Measurements from ENCODE around the gene KCTD15. TPM values are rescaled to one million over a fixed set of nuclear protein-coding genes. Genes with fewer than 3 reads are reported as not detected.

The KCTD15 gene
- total RNA-seq, 1 experiment from 2014 or later: 41.5 TPM

DNA sequence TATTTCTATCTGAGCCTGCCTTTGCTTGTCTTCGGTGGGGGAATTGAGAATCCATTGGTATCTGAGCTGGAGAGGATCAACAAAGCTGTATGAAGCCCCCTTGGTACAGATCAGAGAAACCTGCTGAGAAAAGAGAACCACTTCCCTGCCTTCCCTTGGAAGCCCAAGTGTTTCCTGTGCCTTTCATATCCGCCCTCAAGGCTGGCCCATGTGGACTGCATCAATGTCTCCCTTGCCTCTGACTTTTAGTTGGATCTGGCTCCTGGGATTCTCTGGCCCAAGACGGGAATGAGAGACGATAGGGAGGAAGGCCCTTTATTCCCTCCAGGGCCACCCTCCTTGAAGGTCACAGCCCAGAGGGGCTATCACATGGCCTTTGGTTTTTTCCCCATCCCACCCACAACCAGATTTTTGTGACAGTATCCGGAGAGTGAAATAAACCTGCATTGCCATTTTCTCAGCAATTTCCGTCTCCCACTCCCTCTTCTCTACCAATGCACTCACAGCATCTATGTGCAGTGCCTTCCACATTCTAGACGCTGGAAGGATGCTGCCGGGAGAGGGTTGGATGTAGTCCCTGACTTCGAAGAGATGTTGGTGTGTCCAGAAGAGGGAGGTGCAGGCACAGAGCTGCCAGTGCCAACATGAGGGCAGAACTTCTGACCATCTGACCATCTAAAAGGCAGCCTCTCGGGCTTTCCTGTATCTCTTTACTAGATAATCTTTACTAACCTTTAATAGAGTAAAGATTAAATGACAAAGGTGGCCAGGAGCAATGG is 63.8 kb downstream of the KCTD15 start:
- no peak overlapping the region for H3K4me3 Mint-ChIP-seq
- H3K9me3 Mint-ChIP-seq: no peaks in the 10 kb centered on the region
- TF ChIP-seq ESRRA (CRISPR knock-in tag; IDR thresholded peaks at IDR 0.05; ENCODE audit: borderline replicate concordance) (no peak), RELA (CRISPR knock-in tag; IDR thresholded peaks at IDR 0.05; ENCODE audit: borderline replicate concordance) (no peak), ZNF219 (CRISPR knock-in tag; IDR thresholded peaks at IDR 0.05; ENCODE audit: borderline replicate concordance) (no peak), JUN (CRISPR knock-in tag; IDR thresholded peaks at IDR 0.05) (no peak), ZNF396 (CRISPR knock-in tag; IDR thresholded peaks at IDR 0.05; ENCODE audit: borderline replicate concordance) (no peak), SMAD4 (CRISPR knock-in tag; IDR thresholded peaks at IDR 0.05) (no peak), FOXK1 (CRISPR knock-in tag; IDR thresholded peaks at IDR 0.05) (no peak), NFE2L1 (CRISPR knock-in tag; IDR thresholded peaks at IDR 0.05) (no peak), SOX15 (CRISPR knock-in tag; IDR thresholded peaks at IDR 0.05) (no peak), ZNF532 (CRISPR knock-in tag; IDR thresholded peaks at IDR 0.05; ENCODE audit: borderline replicate concordance) (no peak)
- TF ChIP-seq, protein P1, sequence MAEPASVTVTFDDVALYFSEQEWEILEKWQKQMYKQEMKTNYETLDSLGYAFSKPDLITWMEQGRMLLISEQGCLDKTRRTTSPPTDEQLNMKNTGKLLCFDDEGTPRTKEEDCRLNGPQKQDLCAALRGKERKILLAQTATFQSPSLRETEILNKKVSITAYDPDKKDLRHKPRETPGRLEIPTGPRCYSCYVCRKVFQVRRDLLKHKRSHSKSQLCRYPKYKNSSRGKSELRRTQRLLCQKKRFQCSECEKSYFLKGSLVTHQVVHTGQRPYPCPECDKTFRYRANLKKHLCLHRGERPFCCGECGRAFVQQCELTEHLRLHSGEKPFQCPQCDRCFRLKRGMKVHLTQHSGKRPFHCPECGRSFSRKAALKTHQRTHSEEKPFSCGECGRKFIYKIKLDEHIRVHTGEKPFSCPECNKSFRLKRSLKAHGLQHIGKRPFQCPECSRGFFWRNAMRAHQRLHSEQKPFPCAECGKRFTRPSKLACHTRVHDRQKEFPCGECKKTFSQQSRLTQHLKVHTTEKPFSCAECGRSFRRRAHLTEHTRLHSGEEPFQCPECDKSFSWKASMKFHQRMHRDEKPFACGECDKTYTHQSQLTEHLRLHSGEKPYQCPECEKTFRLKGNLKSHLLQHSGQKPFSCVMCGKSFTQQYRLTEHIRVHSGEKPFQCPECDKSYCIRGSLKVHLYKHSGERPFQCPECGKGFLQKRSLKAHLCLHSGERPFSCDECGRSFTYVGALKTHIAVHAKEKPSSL (CRISPR knock-in tag; conservative IDR thresholded peaks at IDR 0.05): no peak
- TF ChIP-seq, protein P2, sequence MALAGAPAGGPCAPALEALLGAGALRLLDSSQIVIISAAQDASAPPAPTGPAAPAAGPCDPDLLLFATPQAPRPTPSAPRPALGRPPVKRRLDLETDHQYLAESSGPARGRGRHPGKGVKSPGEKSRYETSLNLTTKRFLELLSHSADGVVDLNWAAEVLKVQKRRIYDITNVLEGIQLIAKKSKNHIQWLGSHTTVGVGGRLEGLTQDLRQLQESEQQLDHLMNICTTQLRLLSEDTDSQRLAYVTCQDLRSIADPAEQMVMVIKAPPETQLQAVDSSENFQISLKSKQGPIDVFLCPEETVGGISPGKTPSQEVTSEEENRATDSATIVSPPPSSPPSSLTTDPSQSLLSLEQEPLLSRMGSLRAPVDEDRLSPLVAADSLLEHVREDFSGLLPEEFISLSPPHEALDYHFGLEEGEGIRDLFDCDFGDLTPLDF (CRISPR knock-in tag; IDR thresholded peaks at IDR 0.05): no peak
- ATAC-seq (no peak), DNase-seq (ENCODE audit: low spot score) (no peak)
- no peaks in the 10 kb centered on the region for H3K36me3 Mint-ChIP-seq
- CTCF ChIA-PET: interaction anchor here (1.0 to 1.5 kb wide), 2 partner anchors 66 to 83 kb away, joined by 3 to 4 read pairs; no protein-coding TSS in a partner anchor
- POLR2A ChIA-PET: no interaction called here
- no peaks in the 10 kb centered on the region for H3K27me3 Mint-ChIP-seq (ENCODE audit: low read depth)
- no peaks in the 10 kb centered on the region for H3K4me1 Mint-ChIP-seq
- H3K27ac Mint-ChIP-seq: no peak overlapping the region

- H3K4me1 Mint-ChIP-seq: no peaks in the 10 kb centered on the region
- POLR2A ChIA-PET: no interaction called here
- no peaks in the 10 kb centered on the region for H3K9me3 Mint-ChIP-seq
- no peak for DNase-seq (ENCODE audit: low spot score)
- no peak overlapping the region for H3K27ac Mint-ChIP-seq
- no peak for ATAC-seq
- no peak for TF ChIP-seq NFYB (CRISPR knock-in tag; conservative IDR thresholded peaks at IDR 0.05; ENCODE audit: low read depth)
- TF ChIP-seq JUN (CRISPR knock-in tag; IDR thresholded peaks at IDR 0.05): no peak
- TF ChIP-seq, protein P3, sequence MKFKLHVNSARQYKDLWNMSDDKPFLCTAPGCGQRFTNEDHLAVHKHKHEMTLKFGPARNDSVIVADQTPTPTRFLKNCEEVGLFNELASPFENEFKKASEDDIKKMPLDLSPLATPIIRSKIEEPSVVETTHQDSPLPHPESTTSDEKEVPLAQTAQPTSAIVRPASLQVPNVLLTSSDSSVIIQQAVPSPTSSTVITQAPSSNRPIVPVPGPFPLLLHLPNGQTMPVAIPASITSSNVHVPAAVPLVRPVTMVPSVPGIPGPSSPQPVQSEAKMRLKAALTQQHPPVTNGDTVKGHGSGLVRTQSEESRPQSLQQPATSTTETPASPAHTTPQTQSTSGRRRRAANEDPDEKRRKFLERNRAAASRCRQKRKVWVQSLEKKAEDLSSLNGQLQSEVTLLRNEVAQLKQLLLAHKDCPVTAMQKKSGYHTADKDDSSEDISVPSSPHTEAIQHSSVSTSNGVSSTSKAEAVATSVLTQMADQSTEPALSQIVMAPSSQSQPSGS (CRISPR knock-in tag; IDR thresholded peaks at IDR 0.05; ENCODE audit: borderline replicate concordance, low read depth): no peak
- no peak for TF ChIP-seq TEAD1 (CRISPR knock-in tag; IDR thresholded peaks at IDR 0.05)
- TF ChIP-seq ELF4 (CRISPR knock-in tag; IDR thresholded peaks at IDR 0.05; ENCODE audit: low read depth): no peak
- TF ChIP-seq, protein P4, sequence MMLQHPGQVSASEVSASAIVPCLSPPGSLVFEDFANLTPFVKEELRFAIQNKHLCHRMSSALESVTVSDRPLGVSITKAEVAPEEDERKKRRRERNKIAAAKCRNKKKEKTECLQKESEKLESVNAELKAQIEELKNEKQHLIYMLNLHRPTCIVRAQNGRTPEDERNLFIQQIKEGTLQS (CRISPR knock-in tag; conservative IDR thresholded peaks at IDR 0.05): no peak
- TF ChIP-seq MYBL2 (CRISPR knock-in tag; IDR thresholded peaks at IDR 0.05): no peak
- no peak for TF ChIP-seq EMX1 (CRISPR knock-in tag; IDR thresholded peaks at IDR 0.05)
- no peak for TF ChIP-seq CTCF (IDR thresholded peaks at IDR 0.05)
- TF ChIP-seq TCF7 (CRISPR knock-in tag; IDR thresholded peaks at IDR 0.05; ENCODE audit: low read depth): no peak
- no peak for TF ChIP-seq GRHL2 (CRISPR knock-in tag; IDR thresholded peaks at IDR 0.05; ENCODE audit: insufficient replicate concordance, severe bottlenecking)
- H3K36me3 Mint-ChIP-seq: no peaks in the 10 kb centered on the region
- no peaks in the 10 kb centered on the region for H3K27me3 Mint-ChIP-seq (ENCODE audit: low read depth)
- no peak overlapping the region for H3K4me3 Mint-ChIP-seq
- CTCF ChIA-PET: interaction anchor here (1.2 to 1.5 kb wide), 2 partner anchors 67 to 234 kb away, joined by 3 to 4 read pairs; no protein-coding TSS in a partner anchor
Observed at GRCh38 chr19:33861950-33862349, 65.3 kb downstream of the KCTD15 start.

All from WTC11 (cell line).